ENCODE data around the gene TTC29. TPM values are rescaled to one million over a fixed set of nuclear protein-coding genes. Genes with fewer than 3 reads are reported as not detected.

TTC29 gene
- total and polyA plus RNA-seq, 9 of the 15 experiments (the other 6 are each of a cell fraction or from before 2014, with no cell fraction given), result 0.04 TPM; not detected in 8

DNA sequence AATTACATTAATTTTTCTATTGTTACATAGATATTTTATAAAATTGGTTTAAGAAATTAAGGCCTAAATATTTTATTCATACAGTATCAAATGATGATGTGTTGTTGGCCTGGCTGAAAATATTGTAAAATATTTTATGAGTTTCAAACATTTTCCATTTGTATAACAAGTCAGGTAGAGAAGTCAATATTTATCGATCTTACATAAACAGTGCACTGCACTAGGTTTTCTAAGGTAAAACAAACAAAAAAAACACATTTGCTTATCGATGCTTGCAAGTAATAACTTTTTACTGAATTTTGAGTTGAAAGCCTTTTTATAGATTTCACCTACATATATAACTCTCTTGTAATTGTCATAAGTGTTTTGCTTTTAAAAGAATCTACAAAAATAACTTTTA is 7.2 kb upstream of the TTC29 start:
- FAIRE-seq, result no peak

More for the DNA sequence above, 7.2 kb upstream of the TTC29 start:
- TF ChIP-seq PHF8 (IDR thresholded peaks at IDR 0.05; ENCODE audit: borderline replicate concordance, low read length) (no peak), CC2D1A (IDR thresholded peaks at IDR 0.05) (no peak), POLR2AphosphoS5 (IDR thresholded peaks at IDR 0.05; ENCODE audit: control insufficient read depth, insufficient read depth, low read depth, low read length) (no peak), MECOM (CRISPR knock-in tag; IDR thresholded peaks at IDR 0.05) (no peak), CCAR2 (IDR thresholded peaks at IDR 0.05; ENCODE audit: low read depth, low read length) (no peak), ZSCAN29 (IDR thresholded peaks at IDR 0.05) (no peak), NCOA1 (IDR thresholded peaks at IDR 0.05; ENCODE audit: low read depth) (no peak), MCM2 (IDR thresholded peaks at IDR 0.05; ENCODE audit: low read depth) (no peak), MLLT1 (IDR thresholded peaks at IDR 0.05) (no peak), GABPA (tag; conservative IDR thresholded peaks at IDR 0.05; ENCODE audit: low read depth) (no peak), MAZ (CRISPR knock-in tag; conservative IDR thresholded peaks at IDR 0.05 in 1 of 2, IDR thresholded peaks at IDR 0.05 in 1 of 2) (no peak)
- TF ChIP-seq, protein P1, sequence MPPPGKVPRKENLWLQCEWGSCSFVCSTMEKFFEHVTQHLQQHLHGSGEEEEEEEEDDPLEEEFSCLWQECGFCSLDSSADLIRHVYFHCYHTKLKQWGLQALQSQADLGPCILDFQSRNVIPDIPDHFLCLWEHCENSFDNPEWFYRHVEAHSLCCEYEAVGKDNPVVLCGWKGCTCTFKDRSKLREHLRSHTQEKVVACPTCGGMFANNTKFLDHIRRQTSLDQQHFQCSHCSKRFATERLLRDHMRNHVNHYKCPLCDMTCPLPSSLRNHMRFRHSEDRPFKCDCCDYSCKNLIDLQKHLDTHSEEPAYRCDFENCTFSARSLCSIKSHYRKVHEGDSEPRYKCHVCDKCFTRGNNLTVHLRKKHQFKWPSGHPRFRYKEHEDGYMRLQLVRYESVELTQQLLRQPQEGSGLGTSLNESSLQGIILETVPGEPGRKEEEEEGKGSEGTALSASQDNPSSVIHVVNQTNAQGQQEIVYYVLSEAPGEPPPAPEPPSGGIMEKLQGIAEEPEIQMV (tag; conservative IDR thresholded peaks at IDR 0.05; ENCODE audit: low read depth), result no peak
- Histone ChIP-seq H3K27me3 (ENCODE audit: control insufficient read depth in 2 of 2, insufficient read depth in 2 of 2, low read length in 2 of 2) (no peaks in the 10 kb centered on the region), H3K27ac (ENCODE audit: extremely low read depth, low read depth, low read length) (no peak overlapping the region), H3K4me2 (ENCODE audit: insufficient read depth, low read length) (no peak overlapping the region), H3K79me2 (ENCODE audit: control insufficient read depth, insufficient read depth, low read length) (no peaks in the 10 kb centered on the region), H3K9me3 (replicated peaks; ENCODE audit: control insufficient read depth, insufficient read depth, low read depth, low read length) (no peaks in the 10 kb centered on the region), H2AFZ (ENCODE audit: low read depth, low read length) (no peak overlapping the region), H3K4me3 (no peak overlapping the region), H3K9ac (ENCODE audit: insufficient read depth in 1 of 2, low read depth in 2 of 2, low read length in 2 of 2) (no peak overlapping the region), H4K20me1 (replicated peaks; ENCODE audit: control insufficient read depth, insufficient read depth, low read length) (no peaks in the 10 kb centered on the region), H3K9me1 (ENCODE audit: control insufficient read depth, insufficient read depth, low read length) (no peaks in the 10 kb centered on the region), H3K4me1 (replicated peaks in 1 of 2; ENCODE audit: control insufficient read depth in 2 of 2, insufficient read depth in 2 of 2, low read length in 2 of 2) (no peaks in the 10 kb centered on the region), H3K36me3 (ENCODE audit: control insufficient read depth, insufficient read depth, low read length) (no peaks in the 10 kb centered on the region)
- ChIA-PET POLR2A (interaction anchor here (1.2 kb wide), 1 partner anchor 325 kb away, joined by 3 read pairs; no protein-coding TSS in a partner anchor), CTCF (ENCODE audit: low intra/inter-chr PET ratio) (no interaction called here)
- DNase-seq (ENCODE audit: extremely low read depth in 1 of 4, low spot score in 3 of 4), result no peak
- BruUV-seq (replicated peaks), result no TSS peak
- in situ Hi-C loops (cut with MboI), result no loop called here
- intact Hi-C loops (cut with micrococcal nuclease), result no loop called here
- no peak for ATAC-seq
- 2% methylated on average over 2 of the region's 2 CpGs for WGBS (ENCODE audit: insufficient coverage, low coverage, missing lambda C conversion rate)
